MM.1S (cell line): Measurements from ENCODE around the gene PSMA7.

Source experiments
- DNase-seq: peaks from one replicate; pipeline ENCODE4 v3.0.0-alpha.2; 2015
- H2AFZ ChIP-seq: fragments of 300-600 bp; sonication (generic); 2 replicates; pipeline ENCODE4 v1.6.0; 2016; ENCODE audit warnings: antibody characterized with exemption, low read length
- H3F3A ChIP-seq: fragments of 300-600 bp; sonication (generic); 2 replicates; pipeline ENCODE4 v1.6.1; 2016; ENCODE audit warnings: mild to moderate bottlenecking, antibody characterized with exemption, low read length, moderate library complexity, mixed read lengths; ENCODE audit not compliant: insufficient read depth
- H3K27ac ChIP-seq: fragments of 300-600 bp; sonication (generic); 2 replicates; pipeline ENCODE4 v1.5.1; 2016; ENCODE audit warnings: mild to moderate bottlenecking, low read length
- H3K27me3 ChIP-seq: fragments of 300-600 bp; sonication (generic); replicated peaks from 2 replicates; pipeline ENCODE4 v1.6.0; 2016; ENCODE audit warnings: low read length; ENCODE audit not compliant: insufficient read depth
- H3K36me3 ChIP-seq: fragments of 300-600 bp; sonication (generic); replicated peaks from 2 replicates; pipeline ENCODE4 v1.6.1; 2016; ENCODE audit warnings: mild to moderate bottlenecking, low read length, mixed read lengths; ENCODE audit not compliant: insufficient read depth
- H3K4me1 ChIP-seq: fragments of 300-600 bp; sonication (generic); 2 replicates; pipeline ENCODE4 v1.6.1; 2016; ENCODE audit warnings: low read length, mixed read lengths
- H3K4me2 ChIP-seq: fragments of 300-600 bp; sonication (generic); 2 replicates; pipeline ENCODE4 v1.6.0; 2016; ENCODE audit warnings: low read depth, low read length
- H3K4me3 ChIP-seq: fragments of 300-600 bp; sonication (generic); 2 replicates; pipeline ENCODE4 v1.5.1; 2016; ENCODE audit warnings: low read length, mixed read lengths
- H3K79me2 ChIP-seq: fragments of 300-600 bp; sonication (generic); 2 replicates; pipeline ENCODE4 v1.6.1; 2016; ENCODE audit warnings: mixed run types, low read length, mixed read lengths
- H3K9ac ChIP-seq: fragments of 300-600 bp; sonication (generic); 2 replicates; pipeline ENCODE4 v1.6.1; 2016; ENCODE audit warnings: low read length, mixed read lengths
- H3K9me2 ChIP-seq: fragments of 300-600 bp; sonication (generic); replicated peaks from 2 replicates; pipeline ENCODE4 v1.6.1; 2016; ENCODE audit warnings: mild to moderate bottlenecking, low read length, mixed read lengths; ENCODE audit not compliant: insufficient read depth
- H3K9me3 ChIP-seq: fragments of 300-600 bp; sonication (generic); replicated peaks from 2 replicates; pipeline ENCODE4 v1.6.1; 2016; ENCODE audit warnings: mild to moderate bottlenecking, low read length, mixed read lengths; ENCODE audit not compliant: insufficient read depth
- H4K20me1 ChIP-seq: fragments of 300-600 bp; sonication (generic); 2 replicates; pipeline ENCODE4 v1.6.1; 2016; ENCODE audit warnings: mild to moderate bottlenecking, low read length, moderate library complexity, mixed read lengths; ENCODE audit not compliant: insufficient read depth
- CTCF ChIP-seq: fragments of 300-600 bp; sonication (generic); IDR thresholded peaks from 2 replicates; pipeline ENCODE4 v1.5.1; 2016; ENCODE audit warnings: antibody characterized with exemption, low read length, mixed read lengths
- EZH2 ChIP-seq: fragments of 300-600 bp; sonication (generic); optimal IDR thresholded peaks from 2 replicates; pipeline ENCODE3; 2017; ENCODE audit warnings: low read depth, mild to moderate bottlenecking, antibody characterized with exemption, low read length, mixed read lengths
- EZH2phosphoT487 ChIP-seq: fragments of 300-600 bp; sonication (generic); IDR thresholded peaks from 2 replicates; pipeline ENCODE4 v1.6.1; 2018; ENCODE audit warnings: antibody characterized with exemption, low read length

The PSMA7 gene

GRCh38 chr20:62163485-62163865 lies 20.3 kb upstream of the PSMA7 start:
- H3K9ac ChIP-seq = no peak overlapping the region
- TF ChIP-seq EZH2 = no peak
- TF ChIP-seq EZH2phosphoT487 = no peak
- TF ChIP-seq CTCF = no peak
- H3K27me3 ChIP-seq = no peaks in the 10 kb centered on the region
- no peaks in the 10 kb centered on the region for H3K9me3 ChIP-seq
- no peaks in the 10 kb centered on the region for H3K4me1 ChIP-seq
- H2AFZ ChIP-seq = no peak overlapping the region
- no peaks in the 10 kb centered on the region for H3F3A ChIP-seq
- no peak for DNase-seq
- H4K20me1 ChIP-seq = no peaks in the 10 kb centered on the region
- H3K9me2 ChIP-seq = no peaks in the 10 kb centered on the region
- peaks cover 2% of the 10 kb centered on the region; the same call in 1 of the 2 replicates for H3K79me2 ChIP-seq
- no peak overlapping the region for H3K27ac ChIP-seq
- no peak overlapping the region for H3K4me3 ChIP-seq
- H3K4me2 ChIP-seq = no peak overlapping the region
- H3K36me3 ChIP-seq = no peaks in the 10 kb centered on the region

GRCh38 chr20:62162765-62163484 lies 19.7 kb upstream of the PSMA7 start:
- Histone ChIP-seq H4K20me1 (no peaks in the 10 kb centered on the region), H3K36me3 (no peaks in the 10 kb centered on the region), H3K9me2 (no peaks in the 10 kb centered on the region), H3K9ac (no peak overlapping the region), H3K9me3 (no peaks in the 10 kb centered on the region), H2AFZ (no peak overlapping the region), H3F3A (no peaks in the 10 kb centered on the region), H3K4me1 (no peaks in the 10 kb centered on the region), H3K4me2 (no peak overlapping the region), H3K79me2 (peaks cover 7% of the 10 kb centered on the region; the same call in 1 of the 2 replicates), H3K27me3 (no peaks in the 10 kb centered on the region), H3K4me3 (no peak overlapping the region), H3K27ac (no peak overlapping the region)
- no peak for DNase-seq
- TF ChIP-seq EZH2 (no peak), CTCF (no peak), EZH2phosphoT487 (no peak)

DNA sequence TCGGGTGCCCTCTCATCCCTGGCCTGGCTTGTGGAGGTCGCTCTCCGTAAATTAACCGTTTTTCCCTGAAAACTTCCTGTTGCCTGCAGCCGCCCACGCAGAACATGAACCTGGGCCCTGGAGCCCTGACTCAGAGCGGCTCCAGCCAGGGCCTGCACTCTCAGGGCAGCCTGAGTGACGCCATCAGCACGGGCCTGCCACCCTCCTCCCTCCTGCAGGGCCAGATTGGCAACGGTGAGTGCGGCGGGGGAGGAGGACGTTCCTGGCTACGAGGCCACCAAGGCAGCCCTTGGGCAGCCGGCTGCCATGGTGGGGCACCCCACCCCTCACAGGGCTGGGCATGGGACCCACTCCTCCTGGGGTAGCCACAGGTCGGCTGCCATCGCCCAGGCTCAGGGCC lies 18.2 kb upstream of the PSMA7 start:
- no peaks in the 10 kb centered on the region for H4K20me1 ChIP-seq
- no peak overlapping the region for H3K4me2 ChIP-seq
- no peak for DNase-seq
- no peak overlapping the region for H3K4me3 ChIP-seq
- no peaks in the 10 kb centered on the region for H3K36me3 ChIP-seq
- TF ChIP-seq EZH2 = no peak
- TF ChIP-seq CTCF = no peak
- TF ChIP-seq EZH2phosphoT487 = no peak
- no peak overlapping the region for H3K27ac ChIP-seq
- no peak overlapping the region for H3K9ac ChIP-seq
- H3K4me1 ChIP-seq = no peaks in the 10 kb centered on the region
- no peaks in the 10 kb centered on the region for H3K27me3 ChIP-seq
- H3K9me2 ChIP-seq = no peaks in the 10 kb centered on the region
- H2AFZ ChIP-seq = no peak overlapping the region
- no peaks in the 10 kb centered on the region for H3K9me3 ChIP-seq
- no peaks in the 10 kb centered on the region for H3F3A ChIP-seq
- peaks cover 23% of the 10 kb centered on the region for H3K79me2 ChIP-seq
